ENCODE results near the gene PAIP2. TPM values are rescaled to one million over a fixed set of nuclear protein-coding genes. Genes with fewer than 3 reads are reported as not detected.
"Not testable (repeated sequence)": the region's sequence is repeated elsewhere in the genome, so short reads cannot be mapped to it uniquely, and the experiment has no call there.

Gene PAIP2
- total RNA-seq, 1 experiment from 2014 or later: 50.9 TPM

DNA sequence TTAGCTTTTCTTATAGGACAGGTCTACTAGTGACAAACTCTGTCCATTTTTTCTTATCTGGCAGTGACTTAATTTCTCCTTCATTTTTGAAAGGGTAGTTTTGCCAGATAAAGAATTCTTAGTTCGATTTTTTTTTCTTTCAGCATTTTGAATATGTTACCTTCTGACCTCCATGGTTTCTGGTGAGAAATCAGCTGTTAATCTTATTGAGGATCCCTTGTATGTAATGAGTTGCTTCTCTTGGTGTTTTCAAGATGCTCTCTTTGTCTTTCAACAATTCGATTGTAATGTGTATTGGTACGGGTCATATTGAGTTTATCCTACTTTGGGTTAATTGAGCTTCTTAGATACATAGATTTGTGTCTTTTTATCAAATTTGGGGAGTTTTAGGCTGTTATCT, 12.5 kb downstream of the PAIP2 start:
- Histone ChIP-seq H3K27me3 (ENCODE audit: control insufficient read depth, insufficient read depth, low read length) (no peaks in the 10 kb centered on the region), H3K36me3 (replicated peaks; ENCODE audit: control insufficient read depth, insufficient read depth, low read length) (peaks cover 2% of the 10 kb centered on the region; the same call in 1 of the 2 replicates), H3K4me3 (ENCODE audit: insufficient read depth, low read depth, low read length) (no peak overlapping the region)
- DNase-seq: no peak

DNA sequence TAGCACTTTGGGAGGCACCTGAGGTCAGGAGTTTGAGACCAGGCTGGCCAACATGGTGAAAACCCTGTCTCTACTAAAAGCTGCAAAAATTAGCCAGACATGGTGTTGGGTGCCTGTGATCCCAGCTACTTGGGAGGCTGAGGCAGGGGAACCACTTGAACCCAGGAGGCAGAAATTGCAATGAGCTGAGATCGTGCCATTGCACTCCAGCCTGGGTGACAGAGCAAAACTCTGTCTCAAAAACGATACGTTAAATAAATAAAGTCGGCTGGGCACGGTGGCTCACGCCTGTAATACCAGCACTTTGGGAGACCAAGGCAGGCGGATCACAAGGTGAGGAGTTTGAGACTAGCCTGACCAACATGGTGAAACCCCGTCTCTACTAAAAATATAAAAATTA, 14.2 kb downstream of the PAIP2 start:
- not testable (repeated sequence) for H3K36me3 ChIP-seq (replicated peaks; ENCODE audit: control insufficient read depth, insufficient read depth, low read length); H3K4me3 ChIP-seq (ENCODE audit: insufficient read depth, low read depth, low read length); DNase-seq; H3K27me3 ChIP-seq (ENCODE audit: control insufficient read depth, insufficient read depth, low read length)

DNA sequence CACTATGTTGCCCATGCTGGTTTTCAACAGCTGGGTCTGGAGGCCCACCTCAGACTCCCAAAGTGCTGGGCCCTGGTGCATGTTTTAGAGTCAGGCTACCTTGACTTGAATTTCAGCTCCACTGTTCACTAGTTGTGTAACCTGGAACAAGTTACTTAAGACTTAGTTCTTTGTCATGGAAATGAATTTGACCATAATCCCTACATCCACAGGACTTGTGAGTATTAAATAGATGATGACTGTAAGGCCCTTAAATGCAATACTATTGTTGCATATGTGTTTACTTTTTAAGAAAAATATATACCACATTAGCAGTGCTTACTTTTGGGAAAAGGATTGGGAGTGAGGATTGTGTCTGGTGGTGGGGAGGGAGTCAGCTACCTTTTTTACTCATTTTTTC, 16.4 kb downstream of the PAIP2 start:
- DNase-seq: no peak
- Histone ChIP-seq H3K36me3 (replicated peaks; ENCODE audit: control insufficient read depth, insufficient read depth, low read length) (no peaks in the 10 kb centered on the region; the same call in 1 of the 2 replicates), H3K4me3 (ENCODE audit: insufficient read depth, low read depth, low read length) (no peak overlapping the region), H3K27me3 (ENCODE audit: control insufficient read depth, insufficient read depth, low read length) (no peaks in the 10 kb centered on the region)

DNA sequence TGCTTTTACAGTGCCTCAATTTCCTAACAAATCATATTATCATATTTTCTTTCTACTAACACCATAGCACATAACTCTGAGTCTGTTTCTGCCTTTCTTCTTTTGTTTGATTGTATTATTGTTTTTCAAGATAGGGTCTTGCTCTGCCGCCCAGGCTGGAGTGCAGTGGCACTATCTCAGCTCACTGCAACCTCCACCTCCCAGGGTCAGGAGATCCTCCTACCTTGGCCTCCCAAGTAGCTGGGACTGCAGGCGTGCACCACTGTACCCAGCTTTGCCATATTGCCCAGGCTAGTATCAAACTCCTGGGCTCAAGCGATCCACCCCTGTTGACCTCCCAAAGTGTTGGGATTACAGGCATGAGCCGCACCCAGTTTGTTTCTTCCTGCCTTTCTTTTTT, 18.7 kb downstream of the PAIP2 start:
- Histone ChIP-seq H3K36me3 (replicated peaks; ENCODE audit: control insufficient read depth, insufficient read depth, low read length) (peaks cover 7% of the 10 kb centered on the region), H3K27me3 (ENCODE audit: control insufficient read depth, insufficient read depth, low read length) (no peaks in the 10 kb centered on the region)
- DNase-seq: no peak

DNA sequence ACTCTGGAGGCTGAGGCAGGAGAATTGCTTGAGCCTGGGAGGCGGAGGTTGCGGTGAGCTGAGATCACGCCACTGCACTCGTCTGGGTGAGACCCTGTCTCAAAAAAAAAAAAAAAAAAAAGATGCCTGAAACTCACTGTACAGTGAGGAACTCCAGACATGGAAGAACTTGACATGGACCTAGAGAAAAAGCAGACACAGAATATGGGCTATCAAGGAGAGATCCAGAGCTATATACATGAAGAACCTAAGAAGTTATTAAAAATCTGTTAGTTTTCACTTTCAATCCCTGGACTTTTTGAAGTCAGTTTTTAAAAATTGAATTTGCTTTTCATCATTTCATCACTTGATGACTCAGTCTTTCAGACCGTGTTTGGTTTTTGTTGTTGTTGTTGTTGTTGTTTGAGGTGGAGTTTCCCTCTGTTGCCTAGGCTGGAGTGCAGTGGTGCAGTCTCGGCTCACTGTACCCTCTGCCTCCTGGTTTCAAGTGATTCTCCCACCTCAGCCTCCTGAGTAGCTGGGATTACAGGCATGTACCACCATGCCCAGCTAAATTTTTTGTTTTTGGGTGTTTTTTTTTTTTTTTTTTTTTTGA, 20.3 kb downstream of the PAIP2 start:
- peaks cover 13% of the 10 kb centered on the region for H3K36me3 ChIP-seq (replicated peaks; ENCODE audit: control insufficient read depth, insufficient read depth, low read length)
- DNase-seq: no peak
- H3K4me3 ChIP-seq (ENCODE audit: insufficient read depth, low read depth, low read length): no peak overlapping the region
- H3K27me3 ChIP-seq (ENCODE audit: control insufficient read depth, insufficient read depth, low read length): no peaks in the 10 kb centered on the region

More for the DNA sequence above, 18.7 kb downstream of the PAIP2 start:
- H3K4me3 ChIP-seq (ENCODE audit: insufficient read depth, low read depth, low read length): no peak overlapping the region

DNA sequence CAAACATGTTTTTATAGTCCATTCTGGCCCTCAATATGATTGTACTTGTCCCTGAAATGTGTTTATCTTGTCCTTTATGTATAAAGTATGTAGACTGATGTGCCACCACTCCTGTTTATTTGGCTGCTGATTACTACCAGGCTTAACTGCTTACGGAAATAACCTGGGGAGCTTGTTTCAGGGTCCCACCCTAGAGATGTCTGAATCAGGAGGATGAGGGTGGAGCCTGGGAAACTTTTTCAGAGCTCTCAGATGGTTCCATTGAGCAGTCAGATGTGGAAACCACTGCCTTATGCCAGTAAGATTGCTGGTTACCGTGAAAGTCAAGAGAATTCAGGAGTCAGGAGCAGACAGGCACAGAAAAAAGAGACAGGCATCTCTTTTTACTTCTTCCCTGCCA, 22.3 kb downstream of the PAIP2 start:
- H3K36me3 ChIP-seq (replicated peaks; ENCODE audit: control insufficient read depth, insufficient read depth, low read length): peaks cover 17% of the 10 kb centered on the region
- DNase-seq: no peak
- H3K4me3 ChIP-seq (ENCODE audit: insufficient read depth, low read depth, low read length): no peak overlapping the region
- no peaks in the 10 kb centered on the region for H3K27me3 ChIP-seq (ENCODE audit: control insufficient read depth, insufficient read depth, low read length)

DNA sequence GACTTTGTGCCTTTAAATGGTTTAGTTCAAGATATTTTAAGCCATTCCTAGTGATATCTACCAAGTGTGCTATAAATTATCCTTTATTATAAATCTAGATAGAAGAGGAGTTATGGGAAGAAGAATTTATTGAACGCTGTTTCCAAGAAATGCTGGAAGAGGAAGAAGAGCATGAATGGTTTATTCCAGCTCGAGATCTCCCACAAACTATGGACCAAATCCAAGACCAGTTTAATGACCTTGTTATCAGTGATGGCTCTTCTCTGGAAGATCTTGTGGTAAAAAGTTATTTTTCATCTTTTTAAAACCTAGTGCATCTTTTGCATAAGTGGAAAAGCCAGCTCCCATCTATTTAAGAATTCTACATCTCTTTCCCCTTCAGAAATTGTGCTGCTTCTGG, 22.8 kb downstream of the PAIP2 start:
- Histone ChIP-seq H3K27me3 (ENCODE audit: control insufficient read depth, insufficient read depth, low read length) (no peaks in the 10 kb centered on the region), H3K36me3 (replicated peaks; ENCODE audit: control insufficient read depth, insufficient read depth, low read length) (peaks cover 17% of the 10 kb centered on the region), H3K4me3 (ENCODE audit: insufficient read depth, low read depth, low read length) (no peak overlapping the region)
- no peak for DNase-seq

DNA sequence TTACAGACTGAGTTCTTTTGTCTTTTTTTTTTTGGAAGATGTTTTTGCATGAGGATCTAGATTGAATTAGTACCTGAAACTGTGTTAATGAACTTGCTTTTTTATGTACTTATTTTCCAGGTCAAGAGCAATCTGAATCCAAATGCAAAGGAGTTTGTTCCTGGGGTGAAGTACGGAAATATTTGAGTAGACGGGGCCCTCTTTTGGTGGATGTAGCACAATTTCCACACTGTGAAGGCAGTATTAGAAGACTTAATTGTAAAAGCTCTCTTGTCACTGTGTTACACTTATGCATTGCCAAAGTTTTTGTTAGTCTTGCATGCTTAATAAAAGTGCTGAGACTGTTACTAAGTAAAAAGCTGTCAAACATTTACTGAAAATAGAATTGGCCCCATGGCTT, 27.0 kb downstream of the PAIP2 start:
- no peak overlapping the region for H3K4me3 ChIP-seq (ENCODE audit: insufficient read depth, low read depth, low read length)
- no peak for DNase-seq
- H3K36me3 ChIP-seq (replicated peaks; ENCODE audit: control insufficient read depth, insufficient read depth, low read length): peaks cover 23% of the 10 kb centered on the region
- H3K27me3 ChIP-seq (ENCODE audit: control insufficient read depth, insufficient read depth, low read length): no peaks in the 10 kb centered on the region

DNA sequence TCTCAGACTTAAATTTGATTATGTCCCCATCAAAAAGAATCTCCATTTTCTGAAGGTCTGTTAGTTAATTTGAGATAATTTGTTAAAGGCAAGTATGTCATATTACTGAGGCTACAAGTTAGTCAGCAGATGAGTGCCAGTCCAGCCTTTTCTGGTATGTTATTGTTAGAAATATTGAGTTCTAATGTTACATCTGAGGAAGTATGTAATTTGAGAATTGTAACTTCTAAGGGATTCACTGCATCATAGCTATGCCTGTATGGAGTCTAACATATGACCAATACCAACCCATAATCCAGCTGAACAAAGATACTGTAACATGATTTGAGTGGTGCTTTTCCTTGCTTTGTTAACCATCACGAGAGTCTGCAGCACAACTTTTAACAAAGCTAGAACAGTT, 27.5 kb downstream of the PAIP2 start:
- peaks cover 21% of the 10 kb centered on the region for H3K36me3 ChIP-seq (replicated peaks; ENCODE audit: control insufficient read depth, insufficient read depth, low read length)

DNA sequence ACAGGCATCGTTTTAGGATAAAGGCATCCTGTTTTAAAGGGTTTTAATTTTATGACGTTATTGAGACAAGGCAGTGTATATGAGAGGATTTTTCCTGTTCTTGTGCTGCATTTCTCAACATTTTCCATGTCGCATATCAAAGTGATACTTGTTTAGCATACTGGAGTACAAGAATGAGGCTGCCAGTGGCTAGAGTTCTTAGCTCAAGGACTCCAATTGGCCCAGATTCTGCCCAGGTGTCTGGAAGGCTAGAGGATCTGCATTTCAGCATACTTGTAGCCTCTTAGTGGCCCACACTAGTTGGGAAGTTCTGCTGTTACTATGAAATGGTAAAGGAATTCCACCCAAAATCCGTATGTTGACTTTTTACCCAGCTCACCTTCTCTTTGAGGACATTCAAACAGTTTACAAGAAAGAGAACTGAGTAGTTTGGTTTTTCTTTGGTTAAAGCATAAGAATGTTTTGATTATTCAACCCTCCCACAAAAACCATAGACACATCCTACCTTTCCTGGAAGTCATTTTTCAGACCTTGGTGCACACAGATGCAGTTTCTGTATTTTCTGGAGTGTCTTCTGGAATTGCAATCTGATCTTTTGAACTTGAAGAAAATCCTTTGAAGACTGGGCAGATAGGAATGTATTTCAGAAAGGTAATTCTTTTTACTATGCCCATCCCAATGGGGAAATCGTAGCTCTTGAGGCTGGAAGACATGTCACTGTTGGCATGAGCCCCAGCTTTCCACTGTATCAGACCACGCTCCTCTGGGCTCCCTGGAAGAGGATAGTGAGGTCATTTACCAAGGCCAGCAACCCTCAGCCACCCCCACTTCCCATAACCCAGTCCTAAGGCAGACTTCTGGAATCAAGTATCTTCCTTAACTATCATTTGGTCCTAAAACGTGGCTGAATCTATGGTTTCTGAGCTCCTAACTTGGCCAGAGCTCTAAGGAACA, 30.1 kb downstream of the PAIP2 start:
- Histone ChIP-seq H3K4me3 (ENCODE audit: insufficient read depth, low read depth, low read length) (no peak overlapping the region), H3K27me3 (ENCODE audit: control insufficient read depth, insufficient read depth, low read length) (no peaks in the 10 kb centered on the region), H3K36me3 (replicated peaks; ENCODE audit: control insufficient read depth, insufficient read depth, low read length) (peaks cover 11% of the 10 kb centered on the region)
- DNase-seq: no peak

More for the DNA sequence above, 27.5 kb downstream of the PAIP2 start:
- no peak for DNase-seq
- Histone ChIP-seq H3K4me3 (ENCODE audit: insufficient read depth, low read depth, low read length) (no peak overlapping the region), H3K27me3 (ENCODE audit: control insufficient read depth, insufficient read depth, low read length) (no peaks in the 10 kb centered on the region)

DNA sequence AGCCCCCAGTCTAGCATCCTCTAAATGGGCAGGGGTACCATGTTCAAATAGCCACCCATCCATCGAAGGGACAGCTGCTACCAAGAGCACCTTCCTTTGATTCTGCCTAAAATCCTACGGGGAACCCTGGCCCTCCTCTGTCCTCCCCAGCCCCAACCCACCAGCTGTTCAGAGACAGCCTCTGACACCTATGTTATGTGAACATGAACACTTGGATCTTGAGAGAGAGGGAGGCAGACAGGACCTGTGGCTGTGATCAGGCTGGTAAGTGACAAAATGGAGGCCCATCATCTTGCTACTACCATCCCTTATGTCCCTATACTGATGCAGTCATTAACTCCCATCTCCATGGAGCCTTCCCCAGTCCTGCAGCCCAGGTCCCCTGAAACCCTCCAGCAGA, 33.3 kb downstream of the PAIP2 start:
- Histone ChIP-seq H3K4me3 (ENCODE audit: insufficient read depth, low read depth, low read length) (no peak overlapping the region), H3K36me3 (replicated peaks; ENCODE audit: control insufficient read depth, insufficient read depth, low read length) (peaks cover 5% of the 10 kb centered on the region), H3K27me3 (ENCODE audit: control insufficient read depth, insufficient read depth, low read length) (no peaks in the 10 kb centered on the region)
- peak; percentile 36 for DNase-seq

DNA sequence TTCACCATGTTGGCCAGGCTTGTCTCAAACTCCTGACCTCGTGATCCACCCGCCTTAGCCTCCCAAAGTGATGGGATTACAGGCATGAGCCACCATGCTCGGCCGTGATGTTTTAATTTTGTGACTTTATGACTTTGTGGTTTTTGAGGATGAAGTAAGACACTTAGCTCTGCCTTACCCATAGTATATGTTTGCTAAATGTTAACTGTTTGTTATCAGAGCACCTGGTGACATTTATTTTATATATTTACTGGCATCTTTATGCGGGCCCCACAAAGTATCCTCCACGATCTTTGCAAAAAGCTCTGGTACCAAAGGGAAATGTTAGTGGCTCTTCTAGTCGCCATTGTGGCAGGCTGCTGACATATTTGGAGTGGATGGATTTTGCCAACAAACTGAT, 34.7 kb downstream of the PAIP2 start:
- peaks cover 3% of the 10 kb centered on the region for H3K36me3 ChIP-seq (replicated peaks; ENCODE audit: control insufficient read depth, insufficient read depth, low read length)
- no peaks in the 10 kb centered on the region for H3K27me3 ChIP-seq (ENCODE audit: control insufficient read depth, insufficient read depth, low read length)
- H3K4me3 ChIP-seq (ENCODE audit: insufficient read depth, low read depth, low read length): no peak overlapping the region
- no peak for DNase-seq

DNA sequence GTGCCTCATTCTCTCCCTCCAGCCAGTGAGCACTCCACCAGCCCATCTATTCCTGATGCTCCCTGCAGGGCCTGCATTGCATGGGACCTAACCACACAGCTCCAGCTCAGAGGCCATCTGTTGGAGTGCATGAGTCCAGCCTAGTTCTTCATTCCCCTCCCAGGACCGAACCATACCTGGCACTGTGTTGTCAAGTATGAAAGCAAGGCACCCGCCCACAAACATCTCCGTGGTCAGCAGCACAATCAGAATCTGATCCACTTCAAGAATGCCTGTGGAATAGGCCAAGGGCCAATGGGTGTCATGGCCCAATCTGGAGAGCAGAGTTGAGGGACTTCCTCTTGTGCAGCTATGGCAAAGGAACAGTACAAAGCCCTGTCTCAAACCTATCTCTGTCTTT, 35.6 kb downstream of the PAIP2 start:
- DNase-seq: peak; percentile 25
- Histone ChIP-seq H3K36me3 (replicated peaks; ENCODE audit: control insufficient read depth, insufficient read depth, low read length) (no peaks in the 10 kb centered on the region; the same call in 1 of the 2 replicates), H3K27me3 (ENCODE audit: control insufficient read depth, insufficient read depth, low read length) (no peaks in the 10 kb centered on the region), H3K4me3 (ENCODE audit: insufficient read depth, low read depth, low read length) (no peak overlapping the region)

DNA sequence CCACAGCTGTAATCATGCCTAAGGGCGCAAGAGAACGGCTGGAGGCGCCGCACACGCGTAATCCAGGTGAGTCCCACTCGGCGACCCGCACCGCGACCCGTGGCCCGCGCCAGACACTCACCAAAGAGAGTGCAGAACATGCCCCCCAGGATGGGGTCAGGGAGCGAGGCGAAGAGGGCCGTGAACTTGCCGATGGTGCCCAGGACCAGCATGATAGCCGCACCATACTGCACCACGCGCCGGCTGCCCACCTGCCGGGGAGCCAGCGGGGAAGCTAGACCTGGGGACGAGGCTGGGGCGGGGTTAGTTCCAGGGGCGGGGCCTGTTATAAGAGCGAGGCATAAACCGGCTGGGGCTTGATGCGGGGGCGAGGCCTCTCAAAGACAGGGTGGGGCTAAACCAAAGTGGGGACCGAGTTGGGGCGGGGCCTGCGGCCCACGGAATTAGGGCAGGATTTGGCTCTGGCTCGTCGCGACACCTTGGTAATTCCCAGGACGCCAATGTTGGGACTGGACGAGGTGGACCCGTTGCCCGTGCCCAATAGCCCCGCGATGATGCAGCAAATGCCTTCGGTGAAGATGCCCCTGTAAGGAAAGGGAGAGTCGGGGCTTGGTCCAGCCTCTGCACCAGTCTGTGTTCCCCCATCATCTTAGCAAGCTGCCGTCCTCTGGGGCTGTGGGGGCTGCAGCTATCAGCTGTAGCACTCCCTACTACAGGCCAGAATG, 36.6 kb downstream of the PAIP2 start:
- no peaks in the 10 kb centered on the region; the same call in 1 of the 2 replicates for H3K36me3 ChIP-seq (replicated peaks; ENCODE audit: control insufficient read depth, insufficient read depth, low read length)
- H3K4me3 ChIP-seq (ENCODE audit: insufficient read depth, low read depth, low read length): peak overlapping the region; percentile 8; the same call in 1 of the 2 replicates
- peak; percentile 90 for DNase-seq
- H3K27me3 ChIP-seq (ENCODE audit: control insufficient read depth, insufficient read depth, low read length): no peaks in the 10 kb centered on the region

All from H7 (cell line).